H9 (cell line): ENCODE data around the gene DEPDC1B. TPM values are rescaled to one million over a fixed set of nuclear protein-coding genes. Genes with fewer than 3 reads are reported as not detected.

ENCODE experiments used
- DNase-seq: peaks from one replicate; pipeline ENCODE4 v3.0.0-alpha.2; 2017
- H2AFZ ChIP-seq: one replicate; pipeline ENCODE4 v1.6.1; 2013; ENCODE audit warnings: mild to moderate bottlenecking, low read length, control low read depth, moderate library complexity
- H2AK5ac ChIP-seq: 2 replicates; pipeline ENCODE4 v1.6.1; 2013; ENCODE audit warnings: low read length, control low read depth, mixed read lengths; ENCODE audit not compliant: insufficient read length
- H2BK120ac ChIP-seq: one replicate; pipeline ENCODE4 v1.6.1; 2013; ENCODE audit warnings: low read depth, mild to moderate bottlenecking, low read length, control low read depth, inconsistent platforms; ENCODE audit not compliant: poor library complexity, severe bottlenecking
- H2BK12ac ChIP-seq: 2 replicates; pipeline ENCODE4 v1.6.1; 2013; ENCODE audit warnings: low read length, control low read depth, mixed read lengths, low read depth; ENCODE audit not compliant: insufficient read length
- H2BK15ac ChIP-seq: 2 replicates; pipeline ENCODE4 v1.6.1; 2013; ENCODE audit warnings: low read depth, low read length, control low read depth
- H2BK20ac ChIP-seq: one replicate; pipeline ENCODE4 v1.6.1; 2013; ENCODE audit warnings: low read depth, mild to moderate bottlenecking, low read length, control low read depth, inconsistent platforms; ENCODE audit not compliant: poor library complexity, severe bottlenecking
- H2BK5ac ChIP-seq: 2 replicates; pipeline ENCODE4 v1.6.1; 2013; ENCODE audit warnings: low read length, control low read depth, mixed read lengths; ENCODE audit not compliant: insufficient read length
- H3K14ac ChIP-seq: 2 replicates; pipeline ENCODE4 v1.6.1; 2013; ENCODE audit warnings: low read length, control low read depth; ENCODE audit not compliant: insufficient read depth
- H3K18ac ChIP-seq: 2 replicates; pipeline ENCODE4 v1.6.1; 2013; ENCODE audit warnings: low read depth, mild to moderate bottlenecking, mixed read lengths, low read length, control low read depth; ENCODE audit not compliant: insufficient read length
- H3K23ac ChIP-seq: 2 replicates; pipeline ENCODE4 v1.6.1; 2013; ENCODE audit warnings: low read length, control low read depth, mixed read lengths, low read depth; ENCODE audit not compliant: insufficient read length
- H3K23me2 ChIP-seq: 2 replicates; pipeline ENCODE4 v1.6.1; 2013; ENCODE audit warnings: low read depth, mild to moderate bottlenecking, mixed read lengths, low read length, control low read depth; ENCODE audit not compliant: insufficient read length, poor library complexity, severe bottlenecking
- H3K27ac ChIP-seq: 2 replicates; pipeline ENCODE4 v1.5.1; 2013; ENCODE audit warnings: low read length, control low read depth, mixed read lengths, low read depth; ENCODE audit not compliant: insufficient read length
- H3K27me3 ChIP-seq: 2 replicates; pipeline ENCODE4 v1.6.1; 2013; ENCODE audit warnings: low read length, control low read depth, inconsistent platforms; ENCODE audit not compliant: insufficient read depth
- H3K4ac ChIP-seq: 2 replicates; pipeline ENCODE4 v1.6.1; 2013; ENCODE audit warnings: low read depth, mild to moderate bottlenecking, control low read depth, inconsistent platforms, low read length, moderate library complexity
- H3K4me1 ChIP-seq: 2 replicates; pipeline ENCODE4 v1.6.1; 2013; ENCODE audit warnings: low read length, control low read depth, inconsistent platforms; ENCODE audit not compliant: insufficient read depth
- H3K4me2 ChIP-seq: 2 replicates; pipeline ENCODE4 v1.6.1; 2013; ENCODE audit warnings: low read length, control low read depth, mixed read lengths; ENCODE audit not compliant: insufficient read length, insufficient read depth
- H3K56ac ChIP-seq: 2 replicates; pipeline ENCODE4 v1.6.1; 2013; ENCODE audit warnings: low read depth, mild to moderate bottlenecking, mixed read lengths, low read length, control low read depth; ENCODE audit not compliant: insufficient read length
- H3K79me1 ChIP-seq: 2 replicates; pipeline ENCODE4 v1.6.1; 2013; ENCODE audit warnings: low read depth, mild to moderate bottlenecking, moderate library complexity, low read length, control low read depth, inconsistent platforms; ENCODE audit not compliant: insufficient read depth, poor library complexity, severe bottlenecking
- H3K79me2 ChIP-seq: 2 replicates; pipeline ENCODE4 v1.6.1; 2013; ENCODE audit warnings: low read length, control low read depth, inconsistent platforms; ENCODE audit not compliant: insufficient read depth
- H3K9ac ChIP-seq: 2 replicates; pipeline ENCODE4 v1.6.1; 2013; ENCODE audit warnings: low read length, control low read depth, mixed read lengths; ENCODE audit not compliant: insufficient read length; ENCODE audit errors: extremely low read depth
- H3K9me3 ChIP-seq: one replicate; pipeline ENCODE4 v1.6.1; 2013; ENCODE audit warnings: low read depth, low read length, inconsistent platforms; ENCODE audit not compliant: control insufficient read depth
- H3T11ph ChIP-seq: one replicate; pipeline ENCODE4 v1.6.1; 2013; ENCODE audit warnings: mild to moderate bottlenecking, low read length, control low read depth, inconsistent platforms
- H4K20me1 ChIP-seq: one replicate; pipeline ENCODE4 v1.6.1; 2013; ENCODE audit not compliant: control insufficient read depth, insufficient read length, insufficient read depth
- H4K5ac ChIP-seq: 2 replicates; pipeline ENCODE4 v1.6.1; 2013; ENCODE audit warnings: low read depth, mild to moderate bottlenecking, mixed read lengths, low read length, control low read depth; ENCODE audit not compliant: insufficient read length
- H4K8ac ChIP-seq: replicated peaks from 2 replicates; pipeline ENCODE4 v1.6.1; 2013; ENCODE audit warnings: low read length, control low read depth, mixed read lengths, low read depth; ENCODE audit not compliant: insufficient read length
- H4K91ac ChIP-seq: 2 replicates; pipeline ENCODE4 v1.6.1; 2013; ENCODE audit warnings: low read depth, mild to moderate bottlenecking, moderate library complexity, mixed read lengths, low read length, control low read depth; ENCODE audit not compliant: insufficient read length
- H3K27ac Mint-ChIP-seq, 3 experiments: 2 replicates in 2 of 3; 3 replicates in 1 of 3; pipeline ENCODE4 v1.8.0; 2020 to 2021; ENCODE audit warnings: mixed read lengths in 3 of 3, mild to moderate bottlenecking in 1 of 3, moderate library complexity in 1 of 3
- H3K27me3 Mint-ChIP-seq: 2 replicates; pipeline ENCODE4 v1.8.0; 2021; ENCODE audit warnings: low read depth, mild to moderate bottlenecking, moderate library complexity, mixed read lengths
- H3K36me3 Mint-ChIP-seq, 3 experiments: 2 replicates in 2 of 3; 3 replicates in 1 of 3; pipeline ENCODE4 v1.8.0; 2020 to 2021; ENCODE audit warnings: low read depth in 3 of 3, mixed read lengths in 3 of 3; ENCODE audit not compliant: insufficient read depth in 1 of 3
- H3K4me1 Mint-ChIP-seq, 2 experiments: 2 replicates each; pipeline ENCODE4 v1.8.0; 2020; ENCODE audit warnings: mixed read lengths in 2 of 2
- H3K4me3 Mint-ChIP-seq, 2 experiments: 2 replicates in 1 of 2; 3 replicates in 1 of 2; pipeline ENCODE4 v1.8.0; 2020 to 2021; ENCODE audit warnings: mild to moderate bottlenecking in 2 of 2, mixed read lengths in 2 of 2, moderate library complexity in 1 of 2
- H3K9me3 Mint-ChIP-seq, 2 experiments: 2 replicates in 1 of 2; 3 replicates in 1 of 2; pipeline ENCODE4 v1.8.0; 2020; ENCODE audit warnings: mild to moderate bottlenecking in 2 of 2, mixed read lengths in 2 of 2, moderate library complexity in 1 of 2
- WGBS: extraction: QIAGEN DNeasy Blood & Tissue Kit; methylation state at CpG from one replicate; pipeline ENCODE4 v1.1.7; 2013; ENCODE audit warnings: missing lambda C conversion rate, low lambda C conversion rate, mixed read lengths; ENCODE audit not compliant: insufficient read length; ENCODE audit errors: extremely low coverage; 5-methylcytosine and 5-hydroxymethylcytosine counted together
- total RNA-seq: library from RNA; stranded (reverse); gene quantifications from 2 replicates; pipeline ENCODE4 v1.2.1, GENCODE V29; 2021
- TF ChIP-seq, protein P1 (sequence below): fragments of 200-600 bp; sonication (generic); conservative IDR thresholded peaks from 3 replicates; pipeline ENCODE4 v1.8.0; 2021; ENCODE audit warnings: antibody characterized with exemption, mild to moderate bottlenecking

Gene DEPDC1B
- total RNA-seq, 1 experiment from 2014 or later: 49.0 TPM

DNA sequence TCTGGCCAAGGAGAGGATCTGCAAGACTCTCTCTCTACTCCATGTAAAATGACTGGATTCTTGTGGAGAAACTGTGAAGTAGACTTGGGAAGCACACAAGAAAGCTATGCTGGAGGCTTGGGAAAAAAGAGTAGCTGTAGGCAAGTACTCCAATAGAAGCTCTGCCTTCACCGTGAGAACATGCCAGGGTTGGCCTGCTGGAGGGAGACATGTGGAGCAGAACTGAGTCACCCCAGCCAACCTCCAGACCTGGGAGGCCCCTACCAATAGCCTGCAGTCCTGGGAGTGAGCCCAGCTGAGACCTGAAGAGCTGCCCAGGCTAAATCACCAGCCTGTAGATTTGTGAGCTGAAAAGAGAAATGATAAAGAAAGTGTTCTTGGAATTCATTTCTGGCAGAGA, 66.6 kb downstream of the DEPDC1B start:
- Mint-ChIP-seq H3K36me3 (peaks cover 21 to 59% (median 57%) of the 10 kb centered on the region in 3 experiments; a peak in 6 of 7 replicates), H3K9me3 (no peaks in the 10 kb centered on the region), H3K27ac (no peak overlapping the region), H3K4me1 (no peaks in the 10 kb centered on the region), H3K27me3 (no peaks in the 10 kb centered on the region), H3K4me3 (no peak overlapping the region)
- Histone ChIP-seq H3K79me2 (no peaks in the 10 kb centered on the region), H3K9ac (no peak overlapping the region), H3K27ac (no peak overlapping the region), H3K56ac (no peak overlapping the region), H3K4ac (no peak overlapping the region), H3K4me2 (no peak overlapping the region), H2BK15ac (no peak overlapping the region), H3K23me2 (no peaks in the 10 kb centered on the region), H4K20me1 (no peaks in the 10 kb centered on the region), H3T11ph (no peak overlapping the region), H3K79me1 (peaks cover 2% of the 10 kb centered on the region), H2AK5ac (no peak overlapping the region), H3K18ac (no peak overlapping the region), H2BK20ac (no peak overlapping the region), H2AFZ (no peak overlapping the region), H4K5ac (no peak overlapping the region), H2BK5ac (no peak overlapping the region), H3K27me3 (no peaks in the 10 kb centered on the region), H4K91ac (no peak overlapping the region), H2BK120ac (no peak overlapping the region), H3K14ac (no peak overlapping the region), H3K4me1 (no peaks in the 10 kb centered on the region), H3K9me3 (no peaks in the 10 kb centered on the region), H4K8ac (no peak overlapping the region), H2BK12ac (no peak overlapping the region), H3K23ac (no peak overlapping the region)
- WGBS: no CpG with 5 or more reads among the region's 1 CpG
- DNase-seq: no peak
- TF ChIP-seq, protein P1, sequence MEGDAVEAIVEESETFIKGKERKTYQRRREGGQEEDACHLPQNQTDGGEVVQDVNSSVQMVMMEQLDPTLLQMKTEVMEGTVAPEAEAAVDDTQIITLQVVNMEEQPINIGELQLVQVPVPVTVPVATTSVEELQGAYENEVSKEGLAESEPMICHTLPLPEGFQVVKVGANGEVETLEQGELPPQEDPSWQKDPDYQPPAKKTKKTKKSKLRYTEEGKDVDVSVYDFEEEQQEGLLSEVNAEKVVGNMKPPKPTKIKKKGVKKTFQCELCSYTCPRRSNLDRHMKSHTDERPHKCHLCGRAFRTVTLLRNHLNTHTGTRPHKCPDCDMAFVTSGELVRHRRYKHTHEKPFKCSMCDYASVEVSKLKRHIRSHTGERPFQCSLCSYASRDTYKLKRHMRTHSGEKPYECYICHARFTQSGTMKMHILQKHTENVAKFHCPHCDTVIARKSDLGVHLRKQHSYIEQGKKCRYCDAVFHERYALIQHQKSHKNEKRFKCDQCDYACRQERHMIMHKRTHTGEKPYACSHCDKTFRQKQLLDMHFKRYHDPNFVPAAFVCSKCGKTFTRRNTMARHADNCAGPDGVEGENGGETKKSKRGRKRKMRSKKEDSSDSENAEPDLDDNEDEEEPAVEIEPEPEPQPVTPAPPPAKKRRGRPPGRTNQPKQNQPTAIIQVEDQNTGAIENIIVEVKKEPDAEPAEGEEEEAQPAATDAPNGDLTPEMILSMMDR: no peak
